22Rv1 (cell line): ENCODE measurements around the gene USP34.
"Not testable (repeated sequence)": the region's sequence is repeated elsewhere in the genome, so short reads cannot be mapped to it uniquely, and the experiment has no call there.

Source experiments
- H3K27ac ChIP-seq: fragments of 450-650 bp; 2 replicates; pipeline ENCODE4 v1.5.1; 2017
- CTCF ChIP-seq: fragments of 450-650 bp; IDR thresholded peaks from 2 replicates; pipeline ENCODE4 v1.5.1; 2017; ENCODE audit warnings: mild to moderate bottlenecking
- ZFX ChIP-seq: fragments of 450-650 bp; IDR thresholded peaks from 2 replicates; pipeline ENCODE4 v1.6.1; 2017; ENCODE audit warnings: antibody characterized with exemption, borderline replicate concordance

The USP34 gene

GRCh38 chr2:61196671-61197070 lies 274.2 kb downstream of the USP34 start:
- H3K27ac ChIP-seq = no peak overlapping the region; the same call in 1 of the 2 replicates
- TF ChIP-seq CTCF = no peak
- no peak for TF ChIP-seq ZFX

- not testable (repeated sequence) for H3K27ac ChIP-seq
Measured at GRCh38 chr2:61194646-61195045, 276.2 kb downstream of the USP34 start.

GRCh38 chr2:61193670-61194561 lies 277.0 kb downstream of the USP34 start:
- TF ChIP-seq ZFX (no peak), CTCF (no peak)
- H3K27ac ChIP-seq = no peak overlapping the region

- TF ChIP-seq CTCF (no peak), ZFX (no peak)
- H3K27ac ChIP-seq = peak overlapping the region; percentile 36
Measured at GRCh38 chr2:61187085-61187484, 283.8 kb downstream of the USP34 start.

GRCh38 chr2:61185231-61185728 lies 285.6 kb downstream of the USP34 start:
- TF ChIP-seq CTCF (no peak), ZFX (no peak)
- no peak overlapping the region for H3K27ac ChIP-seq

GRCh38 chr2:61184263-61184662 lies 286.6 kb downstream of the USP34 start:
- TF ChIP-seq CTCF (no peak), ZFX (no peak)
- H3K27ac ChIP-seq = no peak overlapping the region

- H3K27ac ChIP-seq = no peak overlapping the region
- TF ChIP-seq ZFX (no peak), CTCF (no peak)
Measured at GRCh38 chr2:61183795-61184194, 287.1 kb downstream of the USP34 start.
